Measurements from ENCODE around the gene TXNDC17.
A peak's percentile ranks its signal among the peaks of the same experiment; 100 is the strongest.
"Not testable (repeated sequence)": the region's sequence is repeated elsewhere in the genome, so short reads cannot be mapped to it uniquely, and the experiment has no call there.

TXNDC17 gene

GRCh38 chr17:6640536-6641246 is at the start of gene TXNDC17, which contains the start of gene KIAA0753:
Gene TXNDC17 (plus strand): TSS chr17:6641060. CDS start chr17:6641083, 23 bp downstream.
Gene KIAA0753 (minus strand): TSS chr17:6640711. CDS start chr17:6635103, 5,608 bp downstream.
- DNase-seq (ENCODE audit: low read depth) = peak; percentile 92

- DNase-seq (ENCODE audit: low read depth) = peak; percentile 86
Observed at GRCh38 chr17:6591599-6592158, 49.2 kb upstream of the TXNDC17 start.

GRCh38 chr17:6592173-6592572 is 48.7 kb upstream of the TXNDC17 start:
- DNase-seq (ENCODE audit: low read depth) = no peak

- not testable (repeated sequence) for DNase-seq (ENCODE audit: low read depth)
Observed at GRCh38 chr17:6593371-6593770, 47.5 kb upstream of the TXNDC17 start.

GRCh38 chr17:6596081-6596480 is 44.8 kb upstream of the TXNDC17 start:
- DNase-seq (ENCODE audit: low read depth) = no peak

GRCh38 chr17:6596511-6596910 is 44.3 kb upstream of the TXNDC17 start:
- DNase-seq (ENCODE audit: low read depth) = no peak

GRCh38 chr17:6596941-6597340 is 43.9 kb upstream of the TXNDC17 start:
- DNase-seq (ENCODE audit: low read depth) = no peak

GRCh38 chr17:6597727-6598126 is 43.1 kb upstream of the TXNDC17 start:
- DNase-seq (ENCODE audit: low read depth) = no peak

GRCh38 chr17:6599364-6599763 is 41.5 kb upstream of the TXNDC17 start:
- peak; percentile 30 for DNase-seq (ENCODE audit: low read depth)

GRCh38 chr17:6602141-6602540 is 38.7 kb upstream of the TXNDC17 start:
- DNase-seq (ENCODE audit: low read depth) = no peak

- peak; percentile 22 for DNase-seq (ENCODE audit: low read depth)
Observed at GRCh38 chr17:6603744-6604325, 37.0 kb upstream of the TXNDC17 start.

GRCh38 chr17:6605142-6605541 is 35.7 kb upstream of the TXNDC17 start:
- no peak for DNase-seq (ENCODE audit: low read depth)

- peak; percentile 36 for DNase-seq (ENCODE audit: low read depth)
Observed at GRCh38 chr17:6608321-6608720, 32.5 kb upstream of the TXNDC17 start.

GRCh38 chr17:6610011-6610410 is 30.8 kb upstream of the TXNDC17 start:
- DNase-seq (ENCODE audit: low read depth) = no peak

- DNase-seq (ENCODE audit: low read depth) = no peak
Observed at GRCh38 chr17:6611231-6611630, 29.6 kb upstream of the TXNDC17 start.

GRCh38 chr17:6623941-6624340 is 16.9 kb upstream of the TXNDC17 start:
- DNase-seq (ENCODE audit: low read depth) = peak; percentile 43

- peak; percentile 6 for DNase-seq (ENCODE audit: low read depth)
Observed at GRCh38 chr17:6626616-6627015, 14.2 kb upstream of the TXNDC17 start.

- peak; percentile 44 for DNase-seq (ENCODE audit: low read depth)
Observed at GRCh38 chr17:6627019-6627418, 13.8 kb upstream of the TXNDC17 start.

- no peak for DNase-seq (ENCODE audit: low read depth)
Observed at GRCh38 chr17:6630390-6630789, 10.5 kb upstream of the TXNDC17 start.

- DNase-seq (ENCODE audit: low read depth) = no peak
Observed at GRCh38 chr17:6632530-6632929, 8.3 kb upstream of the TXNDC17 start.

- no peak for DNase-seq (ENCODE audit: low read depth)
Observed at GRCh38 chr17:6633263-6633662, 7.6 kb upstream of the TXNDC17 start.

- no peak for DNase-seq (ENCODE audit: low read depth)
Observed at GRCh38 chr17:6636105-6636504, 4.8 kb upstream of the TXNDC17 start.
